Measurements from ENCODE around the gene CISD1. TPM values are rescaled to one million over a fixed set of nuclear protein-coding genes. Genes with fewer than 3 reads are reported as not detected.

CISD1 gene
- total RNA-seq, 2 donors from 2014 or later: 10.3 to 16.9 TPM

- Histone ChIP-seq H3K27me3 (replicated peaks; ENCODE audit: insufficient read depth) (no peaks in the 10 kb centered on the region), H3K4me1 (replicated peaks) (no peaks in the 10 kb centered on the region), H3K36me3 (no peaks in the 10 kb centered on the region), H3K27ac (peak within 1 kb of the TSS; percentile 91 to 96), H3K4me3 (peak within 1 kb of the TSS; percentile 75 to 91), H3K9me3 (no peaks in the 10 kb centered on the region)
- intact Hi-C loops (cut with DNase I): no loop called here
- TF ChIP-seq CTCF (IDR thresholded peaks at IDR 0.05) (peak in 1 of 4 experiments; percentile 2), POLR2A (IDR thresholded peaks at IDR 0.05) (peak; percentile 79), POLR2AphosphoS5 (IDR thresholded peaks at IDR 0.05) (peak; percentile 76)
- 1% methylated on average over 58 of the region's 76 CpGs for WGBS
- peak; percentile 91 for DNase-seq (ENCODE audit: low spot score)
Observed at GRCh38 chr10:58267713-58268453, 1.1 kb upstream of the CISD1 start, which contains the start of gene IPMK. TSS of gene IPMK (minus strand) at chr10:58267894. CDS start at chr10:58267611, 283 bp downstream.

GRCh38 chr10:58268454-58268945 lies 462 bp upstream of the CISD1 start:
- no peaks in the 10 kb centered on the region for H3K36me3 ChIP-seq
- DNase-seq (ENCODE audit: low spot score): no peak
- peak overlapping the region; percentile 75 to 91 for H3K4me3 ChIP-seq
- no peaks in the 10 kb centered on the region for H3K27me3 ChIP-seq (replicated peaks; ENCODE audit: insufficient read depth)
- TF ChIP-seq POLR2A (IDR thresholded peaks at IDR 0.05) (no peak), CTCF (IDR thresholded peaks at IDR 0.05) (no peak), POLR2AphosphoS5 (IDR thresholded peaks at IDR 0.05) (no peak)
- no peaks in the 10 kb centered on the region for H3K9me3 ChIP-seq
- no peaks in the 10 kb centered on the region for H3K4me1 ChIP-seq (replicated peaks)
- intact Hi-C loops (cut with DNase I): no loop called here
- H3K27ac ChIP-seq: peak overlapping the region; percentile 91 to 96
- under 1% methylated on average over 13 of the region's 13 CpGs for WGBS

GRCh38 chr10:58269782-58270290 lies 874 bp downstream of the CISD1 start:
- Histone ChIP-seq H3K27ac (peak overlapping the region; percentile 91 to 96), H3K9me3 (no peaks in the 10 kb centered on the region), H3K36me3 (no peaks in the 10 kb centered on the region), H3K4me3 (peak overlapping the region; percentile 75 to 91), H3K4me1 (replicated peaks) (no peaks in the 10 kb centered on the region), H3K27me3 (replicated peaks; ENCODE audit: insufficient read depth) (no peaks in the 10 kb centered on the region)
- DNase-seq (ENCODE audit: low spot score): no peak
- TF ChIP-seq POLR2A (IDR thresholded peaks at IDR 0.05): no peak
- no peak for TF ChIP-seq CTCF (IDR thresholded peaks at IDR 0.05)
- no peak for TF ChIP-seq POLR2AphosphoS5 (IDR thresholded peaks at IDR 0.05)
- intact Hi-C loops (cut with DNase I): no loop called here
- WGBS: 5% methylated on average over 12 of the region's 12 CpGs

GRCh38 chr10:58275261-58275660 lies 6.3 kb downstream of the CISD1 start:
- Histone ChIP-seq H3K4me3 (no peak overlapping the region), H3K27ac (no peak overlapping the region), H3K27me3 (replicated peaks; ENCODE audit: insufficient read depth) (no peaks in the 10 kb centered on the region), H3K4me1 (replicated peaks) (no peaks in the 10 kb centered on the region), H3K9me3 (no peaks in the 10 kb centered on the region), H3K36me3 (no peaks in the 10 kb centered on the region)
- 90% methylated on average over 2 of the region's 2 CpGs for WGBS
- TF ChIP-seq POLR2AphosphoS5 (IDR thresholded peaks at IDR 0.05): no peak
- TF ChIP-seq CTCF (IDR thresholded peaks at IDR 0.05): no peak
- no peak for TF ChIP-seq POLR2A (IDR thresholded peaks at IDR 0.05)
- intact Hi-C loops (cut with DNase I): no loop called here
- DNase-seq (ENCODE audit: low spot score): no peak
